Lung (tissue), 12 donors: ENCODE results near the gene FOXP1. TPM values are rescaled to one million over a fixed set of nuclear protein-coding genes. Genes with fewer than 3 reads are reported as not detected.

Source experiments
- ATAC-seq: fragments of 200-7000 bp; cut with Tn5 transposase; one replicate; pipeline ENCODE4 v1.9.1; 2020; ENCODE audit warnings: moderate number of reproducible peaks; ENCODE audit not compliant: insufficient read depth, low FRiP score
- DNase-seq, 3 donors: peaks; one replicate each; pipeline ENCODE4 v3.0.0-alpha.2; 2013 to 2017
- H3K27ac ChIP-seq, 2 donors: one replicate each; pipeline ENCODE4 v1.5.1; 2013; ENCODE audit warnings: mild to moderate bottlenecking in 2 of 2, moderate library complexity in 2 of 2, control low read depth in 1 of 2, inconsistent platforms in 1 of 2, low read depth in 1 of 2, low read length in 1 of 2
- H3K27me3 ChIP-seq, 3 donors: one replicate each; pipeline ENCODE4 v1.5.1; 2013; ENCODE audit warnings: low read length in 2 of 3; ENCODE audit not compliant: control insufficient read depth in 3 of 3, insufficient read depth in 3 of 3
- H3K36me3 ChIP-seq, 4 donors: one replicate each; pipeline ENCODE4 v1.5.1; 2013; ENCODE audit warnings: low read length in 4 of 4, mild to moderate bottlenecking in 1 of 4, moderate library complexity in 1 of 4; ENCODE audit not compliant: control insufficient read depth in 4 of 4, insufficient read depth in 4 of 4
- H3K4me1 ChIP-seq, 5 donors: one replicate each; pipeline ENCODE4 v1.5.1; 2013; ENCODE audit warnings: low read length in 5 of 5, mild to moderate bottlenecking in 2 of 5, moderate library complexity in 1 of 5; ENCODE audit not compliant: control insufficient read depth in 5 of 5, insufficient read depth in 5 of 5
- H3K4me3 ChIP-seq: one replicate; pipeline ENCODE4 v1.5.1; 2013; ENCODE audit warnings: mild to moderate bottlenecking, control low read depth, moderate library complexity
- H3K9ac ChIP-seq, 2 donors: one replicate each; pipeline ENCODE4 v1.5.1; 2013; ENCODE audit warnings: low read length in 2 of 2, control low read depth in 1 of 2; ENCODE audit not compliant: insufficient read depth in 1 of 2
- H3K9me3 ChIP-seq, 4 donors: one replicate each; pipeline ENCODE4 v1.5.1; 2013; ENCODE audit warnings: low read length in 3 of 4, mild to moderate bottlenecking in 1 of 4, moderate library complexity in 1 of 4; ENCODE audit not compliant: control insufficient read depth in 4 of 4, insufficient read depth in 3 of 4
- CTCF ChIP-seq: IDR thresholded peaks from 2 replicates; pipeline ENCODE4 v1.5.1; 2012; ENCODE audit warnings: mild to moderate bottlenecking; ENCODE audit errors: control extremely low read depth, extremely low read depth
- WGBS, 2 donors: extraction: QIAGEN DNeasy Blood & Tissue Kit; methylation state at CpG; one replicate each; pipeline ENCODE4 v1.1.7; 2013; 5-methylcytosine and 5-hydroxymethylcytosine counted together
- polyA plus RNA-seq, 2 donors: library from polyadenylated mRNA; stranded (reverse); fragments of 200-250 nt; gene quantifications; one replicate each; pipeline ENCODE4 v1.2.1, GENCODE V29; 2013
- total RNA-seq, 2 donors: library from RNA; depleted of rRNA in 1 of 2; stranded (reverse); fragments of >200 nt in 1 of 2; gene quantifications; one replicate each; pipeline ENCODE4 v1.2.1, GENCODE V29; 2014 to 2021
- donor health status: control.
- donor health status: control.
- donor health status: Bipolar disorder and iron deficiency.
- donor health status: healthy.
- donor health status: DM: yes; HTN: yes; CAD: no.

FOXP1 gene
- total and polyA plus RNA-seq, 4 donors = 13.8 to 287 (median 73.9) TPM

GRCh38 chr3:71029770-71030169, 553.8 kb downstream of the FOXP1 start:
- no peak for DNase-seq
- no peak for TF ChIP-seq CTCF
- Histone ChIP-seq H3K27me3 (no peaks in the 10 kb centered on the region), H3K4me1 (peaks cover 0 to 51% (median 12%) of the 10 kb centered on the region in 5 donors), H3K36me3 (peaks cover 3 to 14% (median 6%) of the 10 kb centered on the region in 4 donors), H3K4me3 (no peak overlapping the region), H3K27ac (no peak overlapping the region), H3K9me3 (no peaks in the 10 kb centered on the region), H3K9ac (no peak overlapping the region)
- no peak for ATAC-seq
- 92 to 93% methylated on average over 3 of the region's 3 CpGs for WGBS, 2 donors

- H3K36me3 ChIP-seq = peaks cover 2 to 12% (median 6%) of the 10 kb centered on the region in 4 donors
- DNase-seq (no peak), ATAC-seq (no peak)
- WGBS, 2 donors = 97 to 98% methylated on average over 7 of the region's 7 CpGs
- peaks cover 0 to 46% (median 10%) of the 10 kb centered on the region in 5 donors for H3K4me1 ChIP-seq
- H3K9ac ChIP-seq = no peak overlapping the region
- no peak overlapping the region for H3K4me3 ChIP-seq
- TF ChIP-seq CTCF = no peak
- no peaks in the 10 kb centered on the region for H3K27me3 ChIP-seq
- no peak overlapping the region for H3K27ac ChIP-seq
- H3K9me3 ChIP-seq = no peaks in the 10 kb centered on the region
These were observed 554.7 kb downstream of the FOXP1 start for GRCh38 chr3:71028802-71029201.

- no peak for TF ChIP-seq CTCF
- DNase-seq (no peak), ATAC-seq (no peak)
- Histone ChIP-seq H3K9me3 (no peaks in the 10 kb centered on the region), H3K27me3 (no peaks in the 10 kb centered on the region), H3K27ac (no peak overlapping the region), H3K9ac (no peak overlapping the region), H3K36me3 (peaks cover 0 to 11% (median 6%) of the 10 kb centered on the region in 4 donors), H3K4me3 (no peak overlapping the region), H3K4me1 (peaks cover 0 to 41% (median 9%) of the 10 kb centered on the region in 5 donors)
- WGBS, 2 donors = 92 to 93% methylated on average over 5 of the region's 5 CpGs
These were observed 555.3 kb downstream of the FOXP1 start for GRCh38 chr3:71028184-71028583.
